ENCODE results near the gene GCGR. TPM values are rescaled to one million over a fixed set of nuclear protein-coding genes. Genes with fewer than 3 reads are reported as not detected.

Gene GCGR
- total and polyA plus RNA-seq, 7 donors: 0.03 to 0.08 TPM; not detected in 5

GRCh38 chr17:81833160-81833920 is 29.4 kb downstream of the GCGR start, which contains the start of gene MCRIP1:
Gene MCRIP1 (minus strand): TSS chr17:81833291. CDS start chr17:81824506, 8,785 bp downstream.
- no peaks in the 10 kb centered on the region for H3K27me3 ChIP-seq (ENCODE audit: insufficient read depth in 3 of 3, low read length in 2 of 3)
- no peaks in the 10 kb centered on the region for H3K9me3 ChIP-seq
- H3K36me3 ChIP-seq (ENCODE audit: insufficient read depth in 1 of 2, low read depth in 1 of 2): peaks cover 0 to 9% of the 10 kb centered on the region in 2 donors
- peak within 1 kb of the TSS; percentile 98 for H3K27ac ChIP-seq
- 2 to 3% (median 2%) methylated on average over 51 to 60 of the region's 76 CpGs for WGBS, 3 donors
- DNase-seq (peak; percentile 96 to 98), ATAC-seq (peak; percentile 14 to 48 (median 28))
- peak within 1 kb of the TSS; percentile 85 for H3K4me3 ChIP-seq
- intact Hi-C loops (cut with DNase I): no loop called here
- no peak for TF ChIP-seq CTCF (IDR thresholded peaks at IDR 0.05)
- peaks cover 24% of the 10 kb centered on the region for H3K4me1 ChIP-seq

- DNase-seq (peak in 1 of 2 donors; percentile 75), ATAC-seq (peak; percentile 2 to 18 (median 8))
- intact Hi-C loops (cut with DNase I): loop anchor here in 1 of 2 donors (2.0 kb wide), 1 partner anchor 27 kb away; the partner anchor contains the start of gene P4HB
- peaks cover 0 to 9% of the 10 kb centered on the region in 2 donors for H3K36me3 ChIP-seq (ENCODE audit: insufficient read depth in 1 of 2, low read depth in 1 of 2)
- H3K4me1 ChIP-seq: peaks cover 31% of the 10 kb centered on the region
- H3K27ac ChIP-seq: peak overlapping the region; percentile 98
- TF ChIP-seq CTCF (IDR thresholded peaks at IDR 0.05): no peak
- no peaks in the 10 kb centered on the region for H3K27me3 ChIP-seq (ENCODE audit: insufficient read depth in 3 of 3, low read length in 2 of 3)
- peak overlapping the region; percentile 72 for H3K4me3 ChIP-seq
- no peaks in the 10 kb centered on the region for H3K9me3 ChIP-seq
- 33 to 47% (median 36%) methylated on average over 31 of the region's 31 CpGs for WGBS, 3 donors
Measured at GRCh38 chr17:81833921-81834830, 30.2 kb downstream of the GCGR start.

- H3K4me3 ChIP-seq: peak within 1 kb of the TSS; percentile 72
- peaks cover 38% of the 10 kb centered on the region for H3K4me1 ChIP-seq
- 30 to 59% (median 30%) methylated on average over 26 of the region's 26 CpGs for WGBS, 3 donors
- no peaks in the 10 kb centered on the region for H3K27me3 ChIP-seq (ENCODE audit: insufficient read depth in 3 of 3, low read length in 2 of 3)
- DNase-seq (peak; percentile 90 to 97), ATAC-seq (peak; percentile 52 to 69 (median 66))
- peak within 1 kb of the TSS; percentile 98 for H3K27ac ChIP-seq
- H3K36me3 ChIP-seq (ENCODE audit: insufficient read depth in 1 of 2, low read depth in 1 of 2): peaks cover 0 to 9% of the 10 kb centered on the region in 2 donors
- intact Hi-C loops (cut with DNase I): loop anchor here in 1 of 2 donors (2.0 kb wide), 1 partner anchor 26 kb away; the partner anchor contains the start of gene P4HB
- TF ChIP-seq CTCF (IDR thresholded peaks at IDR 0.05): no peak
- no peaks in the 10 kb centered on the region for H3K9me3 ChIP-seq
Measured at GRCh38 chr17:81834831-81835267, 30.9 kb downstream of the GCGR start, which contains the start of gene PPP1R27. Gene PPP1R27 (minus strand): TSS chr17:81835050. CDS start chr17:81834953, 97 bp downstream.

GRCh38 chr17:81837641-81838040 is 33.7 kb downstream of the GCGR start:
- no peak for TF ChIP-seq CTCF (IDR thresholded peaks at IDR 0.05)

More at GRCh38 chr17:81837641-81838040, 33.7 kb downstream of the GCGR start:
- Histone ChIP-seq H3K4me1 (peaks cover 60% of the 10 kb centered on the region), H3K4me3 (no peak overlapping the region), H3K9me3 (no peaks in the 10 kb centered on the region), H3K27ac (peak overlapping the region; percentile 98), H3K27me3 (ENCODE audit: insufficient read depth in 3 of 3, low read length in 2 of 3) (no peaks in the 10 kb centered on the region), H3K36me3 (ENCODE audit: insufficient read depth in 1 of 2, low read depth in 1 of 2) (peaks cover 0 to 9% of the 10 kb centered on the region in 2 donors)
- intact Hi-C loops (cut with DNase I): no loop called here
- 30 to 62% (median 34%) methylated on average over 9 of the region's 9 CpGs for WGBS, 3 donors
- DNase-seq (peak; percentile 61 to 86), ATAC-seq (peak; percentile 31 to 50 (median 40))

Measured in psoas muscle (tissue), 8 donors.